HEK293 (cell line): Measurements from ENCODE around the gene IGFBP5.

Source experiments
- CTCF ChIA-PET: fragments of 350-600 bp; formaldehyde crosslinking; extraction: SDS; loops from one replicate; lab custom pipeline; 2021; ENCODE audit warnings: antibody characterized with exemption; lab: Yijun Ruan, JAX
- POLR2A ChIA-PET: fragments of 300-600 bp; formaldehyde crosslinking; extraction: SDS; loops from one replicate; lab custom pipeline; 2020; ENCODE audit warnings: antibody characterized with exemption, inconsistent platforms; lab: Yijun Ruan, JAX
- H3K27ac ChIP-seq: fragments of 200-500 bp; sonication (Bioruptor generic); 2 replicates; pipeline ENCODE4 v1.5.1; 2014; ENCODE audit warnings: low read depth, low read length, control low read depth, inconsistent platforms; ENCODE audit errors: extremely low read depth
- H3K36me3 ChIP-seq, 2 experiments: fragments of 200-500 bp in 1 of 2; sonication (Bioruptor generic) in 1 of 2; 1 replicate in 1 of 2; 2 replicates in 1 of 2; pipeline ENCODE4 v1.5.1; 2014 to 2017; ENCODE audit warnings: inconsistent platforms in 2 of 2, low read length in 2 of 2; ENCODE audit not compliant: control insufficient read depth in 2 of 2, insufficient read depth in 1 of 2
- H3K4me1 ChIP-seq: fragments of 200-500 bp; sonication (Bioruptor generic); 2 replicates; pipeline ENCODE4 v1.5.1; 2014; ENCODE audit warnings: mild to moderate bottlenecking, low read length, inconsistent platforms; ENCODE audit not compliant: control insufficient read depth, insufficient read depth
- H3K4me3 ChIP-seq: 2 replicates; pipeline ENCODE4 v1.5.1; 2011; ENCODE audit warnings: low read depth, mild to moderate bottlenecking, control low read depth, low read length, moderate library complexity
- H3K9me3 ChIP-seq: fragments of 200-500 bp; sonication (Bioruptor generic); 2 replicates; pipeline ENCODE4 v1.5.1; 2014; ENCODE audit warnings: low read depth, low read length, inconsistent platforms; ENCODE audit not compliant: control insufficient read depth, insufficient read depth
- CTCF ChIP-seq: fragments of 450-650 bp; formaldehyde crosslinking; IDR thresholded peaks from 2 replicates; pipeline ENCODE4 v1.5.1; 2016; ENCODE audit warnings: missing biosample characterization, missing genetic modification characterization
- HIC1 ChIP-seq: fragments of 450-650 bp; formaldehyde crosslinking; IDR thresholded peaks from 2 replicates; pipeline ENCODE4 v1.5.1; 2016; ENCODE audit warnings: missing biosample characterization, missing genetic modification characterization
- KLF16 ChIP-seq: fragments of 450-650 bp; formaldehyde crosslinking; IDR thresholded peaks from 2 replicates; pipeline ENCODE4 v1.5.1; 2017; ENCODE audit warnings: missing biosample characterization, missing genetic modification characterization
- PRDM10 ChIP-seq: fragments of 450-650 bp; formaldehyde crosslinking; IDR thresholded peaks from 2 replicates; pipeline ENCODE4 v1.5.1; 2016; ENCODE audit warnings: missing biosample characterization, missing genetic modification characterization
- SCRT2 ChIP-seq: fragments of 450-650 bp; formaldehyde crosslinking; IDR thresholded peaks from 2 replicates; pipeline ENCODE4 v1.5.1; 2016; ENCODE audit warnings: missing biosample characterization, missing genetic modification characterization
- ZBTB11 ChIP-seq: fragments of 450-650 bp; formaldehyde crosslinking; conservative IDR thresholded peaks from 2 replicates; pipeline ENCODE4 v1.5.1; 2016; ENCODE audit warnings: low read depth, missing biosample characterization, missing genetic modification characterization
- ZBTB17 ChIP-seq: fragments of 450-650 bp; formaldehyde crosslinking; IDR thresholded peaks from 2 replicates; pipeline ENCODE4 v1.5.1; 2016; ENCODE audit warnings: missing biosample characterization, missing genetic modification characterization
- ZBTB20 ChIP-seq: fragments of 450-650 bp; formaldehyde crosslinking; IDR thresholded peaks from 2 replicates; pipeline ENCODE4 v1.5.1; 2016; ENCODE audit warnings: missing biosample characterization, missing genetic modification characterization
- ZFP69B ChIP-seq: fragments of 450-650 bp; formaldehyde crosslinking; IDR thresholded peaks from 2 replicates; pipeline ENCODE4 v1.5.1; 2016; ENCODE audit warnings: missing biosample characterization, missing genetic modification characterization
- ZNF202 ChIP-seq: fragments of 450-650 bp; formaldehyde crosslinking; IDR thresholded peaks from 2 replicates; pipeline ENCODE4 v1.5.1; 2016; ENCODE audit warnings: missing biosample characterization, missing genetic modification characterization, borderline replicate concordance
- ZNF214 ChIP-seq: fragments of 450-650 bp; formaldehyde crosslinking; IDR thresholded peaks from 2 replicates; pipeline ENCODE4 v1.5.1; 2017; ENCODE audit warnings: missing biosample characterization, mild to moderate bottlenecking, missing genetic modification characterization, borderline replicate concordance
- ZNF292 ChIP-seq: fragments of 450-650 bp; formaldehyde crosslinking; IDR thresholded peaks from 2 replicates; pipeline ENCODE4 v1.5.1; 2016; ENCODE audit warnings: low read depth, missing biosample characterization, missing genetic modification characterization, borderline replicate concordance
- ZNF335 ChIP-seq: fragments of 450-650 bp; formaldehyde crosslinking; conservative IDR thresholded peaks from 2 replicates; pipeline ENCODE4 v1.5.1; 2016; ENCODE audit warnings: missing biosample characterization, missing genetic modification characterization
- ZNF366 ChIP-seq: fragments of 450-650 bp; formaldehyde crosslinking; conservative IDR thresholded peaks from 2 replicates; pipeline ENCODE4 v1.5.1; 2016; ENCODE audit warnings: missing biosample characterization, missing genetic modification characterization
- ZNF48 ChIP-seq: fragments of 450-650 bp; formaldehyde crosslinking; IDR thresholded peaks from 2 replicates; pipeline ENCODE4 v1.5.1; 2016; ENCODE audit warnings: missing biosample characterization, missing genetic modification characterization
- ZNF692 ChIP-seq: fragments of 450-650 bp; formaldehyde crosslinking; IDR thresholded peaks from 2 replicates; pipeline ENCODE4 v1.5.1; 2016; ENCODE audit warnings: missing biosample characterization, missing genetic modification characterization
- ZXDB ChIP-seq: fragments of 450-650 bp; formaldehyde crosslinking; IDR thresholded peaks from 2 replicates; pipeline ENCODE4 v1.5.1; 2016; ENCODE audit warnings: missing biosample characterization, missing genetic modification characterization
- TF ChIP-seq, protein P1 (sequence below): fragments of 450-650 bp; formaldehyde crosslinking; IDR thresholded peaks from 2 replicates; pipeline ENCODE4 v1.5.1; 2017; ENCODE audit warnings: missing biosample characterization, missing genetic modification characterization

The IGFBP5 gene

GRCh38 chr2:216692636-216693413 is 2.5 kb downstream of the IGFBP5 start (continued):
- TF ChIP-seq ZBTB11 (tag by site-specific recombination): 0 out of 2 replicates have a peak, but pooled peaks have one; percentile 13
- TF ChIP-seq, all 188 proteins: peak for 18

GRCh38 chr2:216690853-216691741 is 4.3 kb downstream of the IGFBP5 start:
- no peak overlapping the region for H3K4me3 ChIP-seq
- H3K4me1 ChIP-seq: peaks cover 26% of the 10 kb centered on the region
- H3K36me3 ChIP-seq: peaks cover 0 to 15% of the 10 kb centered on the region in 2 experiments; a peak in 1 of 3 replicates
- H3K27ac ChIP-seq: peak overlapping the region; percentile 21; the same call in 1 of the 2 replicates
- POLR2A ChIA-PET: interaction anchor here (0.6 to 1.0 kb wide), 3 partner anchors 9 to 193 kb away, joined by 3 to 6 read pairs (median 3); partner anchors contain the start of gene RPL37A
- no peaks in the 10 kb centered on the region for H3K9me3 ChIP-seq
- CTCF ChIA-PET: interaction anchor here (0.6 to 1.0 kb wide), 4 partner anchors 19 to 452 kb away, joined by 3 to 6 read pairs (median 4); no protein-coding TSS in a partner anchor
- TF ChIP-seq ZNF292 (tag by site-specific recombination) (no peak), ZXDB (tag by site-specific recombination) (no peak), ZNF335 (tag by site-specific recombination) (peak; percentile 87), SCRT2 (no peak), PRDM10 (tag by site-specific recombination) (no peak), CTCF (no peak), ZFP69B (peak; percentile 66), ZNF214 (tag by site-specific recombination) (no peak), ZNF692 (tag by site-specific recombination) (0 out of 2 replicates have a peak, but pooled peaks have one; percentile 71), ZNF202 (tag by site-specific recombination) (no peak), ZBTB17 (tag by site-specific recombination) (peak; percentile 80), KLF16 (tag by site-specific recombination) (no peak), ZBTB20 (peak; percentile 71), HIC1 (no peak), ZNF366 (peak; percentile 63), ZNF48 (tag by site-specific recombination) (no peak)
- TF ChIP-seq, protein P1, sequence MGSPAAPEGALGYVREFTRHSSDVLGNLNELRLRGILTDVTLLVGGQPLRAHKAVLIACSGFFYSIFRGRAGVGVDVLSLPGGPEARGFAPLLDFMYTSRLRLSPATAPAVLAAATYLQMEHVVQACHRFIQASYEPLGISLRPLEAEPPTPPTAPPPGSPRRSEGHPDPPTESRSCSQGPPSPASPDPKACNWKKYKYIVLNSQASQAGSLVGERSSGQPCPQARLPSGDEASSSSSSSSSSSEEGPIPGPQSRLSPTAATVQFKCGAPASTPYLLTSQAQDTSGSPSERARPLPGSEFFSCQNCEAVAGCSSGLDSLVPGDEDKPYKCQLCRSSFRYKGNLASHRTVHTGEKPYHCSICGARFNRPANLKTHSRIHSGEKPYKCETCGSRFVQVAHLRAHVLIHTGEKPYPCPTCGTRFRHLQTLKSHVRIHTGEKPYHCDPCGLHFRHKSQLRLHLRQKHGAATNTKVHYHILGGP (tag by site-specific recombination): no peak
